GM19463 (cell line): Measurements from ENCODE around the gene ZNF385B.
A peak's percentile ranks its signal among the peaks of the same experiment; 100 is the strongest.

Experiments
- ATAC-seq: cut with Tn5 transposase; IDR thresholded peaks from one replicate; pipeline ENCODE4 v1.9.1; 2021; ENCODE audit warnings: mild to moderate bottlenecking, moderate library complexity; ENCODE audit not compliant: unreplicated experiment

The ZNF385B gene

GRCh38 chr2:179422037-179422643 is 439.3 kb downstream of the ZNF385B start:
- ATAC-seq: peak; percentile 73

GRCh38 chr2:179417436-179417949 is 443.9 kb downstream of the ZNF385B start:
- no peak for ATAC-seq

- ATAC-seq: no peak
These were observed 449.3 kb downstream of the ZNF385B start for GRCh38 chr2:179412112-179412511.

- ATAC-seq: peak; percentile 74
These were observed 450.7 kb downstream of the ZNF385B start for GRCh38 chr2:179410552-179411356.

- ATAC-seq: no peak
These were observed 457.8 kb downstream of the ZNF385B start for GRCh38 chr2:179403624-179404023.

GRCh38 chr2:179393481-179393880 is 467.9 kb downstream of the ZNF385B start:
- ATAC-seq: no peak
